Glutamatergic neuron (in vitro differentiated cells): ENCODE measurements around the gene OR6B3. TPM values are rescaled to one million over a fixed set of nuclear protein-coding genes. Genes with fewer than 3 reads are reported as not detected.

Source experiments
- DNase-seq: peaks from one replicate; pipeline ENCODE4 v3.0.0; 2022
- H3K27ac Mint-ChIP-seq: one replicate; pipeline ENCODE4 v1.8.0; 2020; ENCODE audit warnings: mild to moderate bottlenecking, mixed read lengths, inconsistent platforms; ENCODE audit not compliant: unreplicated experiment
- H3K27me3 Mint-ChIP-seq: one replicate; pipeline ENCODE4 v1.8.0; 2020; ENCODE audit warnings: mild to moderate bottlenecking, moderate library complexity, mixed read lengths, inconsistent platforms; ENCODE audit not compliant: unreplicated experiment
- H3K36me3 Mint-ChIP-seq: one replicate; pipeline ENCODE4 v1.8.0; 2020; ENCODE audit warnings: mild to moderate bottlenecking, mixed read lengths, inconsistent platforms; ENCODE audit not compliant: unreplicated experiment
- H3K4me1 Mint-ChIP-seq: one replicate; pipeline ENCODE4 v1.8.0; 2020; ENCODE audit warnings: mild to moderate bottlenecking, low read depth, mixed read lengths, inconsistent platforms; ENCODE audit not compliant: unreplicated experiment
- H3K4me3 Mint-ChIP-seq: one replicate; pipeline ENCODE4 v1.8.0; 2020; ENCODE audit warnings: mild to moderate bottlenecking, mixed read lengths, inconsistent platforms; ENCODE audit not compliant: unreplicated experiment
- H3K9me3 Mint-ChIP-seq: one replicate; pipeline ENCODE4 v1.8.0; 2020; ENCODE audit warnings: mild to moderate bottlenecking, moderate library complexity, mixed read lengths, inconsistent platforms; ENCODE audit not compliant: unreplicated experiment
- total RNA-seq: library from RNA; stranded (reverse); fragmentation: NEBNext Ultra II Directional; extraction: Animal tissue kit (Norgen Biotek cat#: 25700); gene quantifications from one replicate; pipeline ENCODE4 v1.2.1, GENCODE V29; 2021; ENCODE audit not compliant: unreplicated experiment
- TF ChIP-seq, protein P1 (sequence below): fragments of 200-600 bp; sonication (generic); IDR thresholded peaks from one replicate; pipeline ENCODE4 v1.5.0; 2021; ENCODE audit not compliant: partially characterized antibody, unreplicated experiment

Gene OR6B3
- total RNA-seq, 1 donor from 2014 or later: not detected

- Mint-ChIP-seq H3K9me3 (peaks cover 2% of the 10 kb centered on the region), H3K4me1 (peaks cover under 1% of the 10 kb centered on the region), H3K27ac (no peak overlapping the region), H3K4me3 (no peak overlapping the region), H3K36me3 (no peaks in the 10 kb centered on the region), H3K27me3 (peaks cover 6% of the 10 kb centered on the region)
- DNase-seq: no peak
- TF ChIP-seq, protein P1, sequence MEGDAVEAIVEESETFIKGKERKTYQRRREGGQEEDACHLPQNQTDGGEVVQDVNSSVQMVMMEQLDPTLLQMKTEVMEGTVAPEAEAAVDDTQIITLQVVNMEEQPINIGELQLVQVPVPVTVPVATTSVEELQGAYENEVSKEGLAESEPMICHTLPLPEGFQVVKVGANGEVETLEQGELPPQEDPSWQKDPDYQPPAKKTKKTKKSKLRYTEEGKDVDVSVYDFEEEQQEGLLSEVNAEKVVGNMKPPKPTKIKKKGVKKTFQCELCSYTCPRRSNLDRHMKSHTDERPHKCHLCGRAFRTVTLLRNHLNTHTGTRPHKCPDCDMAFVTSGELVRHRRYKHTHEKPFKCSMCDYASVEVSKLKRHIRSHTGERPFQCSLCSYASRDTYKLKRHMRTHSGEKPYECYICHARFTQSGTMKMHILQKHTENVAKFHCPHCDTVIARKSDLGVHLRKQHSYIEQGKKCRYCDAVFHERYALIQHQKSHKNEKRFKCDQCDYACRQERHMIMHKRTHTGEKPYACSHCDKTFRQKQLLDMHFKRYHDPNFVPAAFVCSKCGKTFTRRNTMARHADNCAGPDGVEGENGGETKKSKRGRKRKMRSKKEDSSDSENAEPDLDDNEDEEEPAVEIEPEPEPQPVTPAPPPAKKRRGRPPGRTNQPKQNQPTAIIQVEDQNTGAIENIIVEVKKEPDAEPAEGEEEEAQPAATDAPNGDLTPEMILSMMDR: no peak
These were observed 12.0 kb downstream of the OR6B3 start for GRCh38 chr2:240041363-240041762.

GRCh38 chr2:240037358-240037757 lies 16.0 kb downstream of the OR6B3 start:
- no peak for DNase-seq
- TF ChIP-seq, protein P1: no peak

GRCh38 chr2:240033330-240033678 lies 20.0 kb downstream of the OR6B3 start:
- H3K9me3 Mint-ChIP-seq: peaks cover 3% of the 10 kb centered on the region
- H3K27me3 Mint-ChIP-seq: peaks cover 9% of the 10 kb centered on the region
- TF ChIP-seq, protein P1: no peak
- DNase-seq: no peak
- peaks cover 4% of the 10 kb centered on the region for H3K36me3 Mint-ChIP-seq
- no peak overlapping the region for H3K4me3 Mint-ChIP-seq
- H3K4me1 Mint-ChIP-seq: no peaks in the 10 kb centered on the region
- no peak overlapping the region for H3K27ac Mint-ChIP-seq

More at GRCh38 chr2:240037358-240037757, 16.0 kb downstream of the OR6B3 start:
- Mint-ChIP-seq H3K36me3 (no peaks in the 10 kb centered on the region), H3K27me3 (peaks cover 7% of the 10 kb centered on the region), H3K27ac (no peak overlapping the region), H3K9me3 (no peaks in the 10 kb centered on the region), H3K4me1 (no peaks in the 10 kb centered on the region), H3K4me3 (no peak overlapping the region)

- H3K9me3 Mint-ChIP-seq: peaks cover 3% of the 10 kb centered on the region
- DNase-seq: no peak
- peaks cover 4% of the 10 kb centered on the region for H3K36me3 Mint-ChIP-seq
- no peak overlapping the region for H3K27ac Mint-ChIP-seq
- H3K4me3 Mint-ChIP-seq: no peak overlapping the region
- H3K4me1 Mint-ChIP-seq: no peaks in the 10 kb centered on the region
- H3K27me3 Mint-ChIP-seq: peaks cover 9% of the 10 kb centered on the region
- TF ChIP-seq, protein P1: no peak
These were observed 20.7 kb downstream of the OR6B3 start for GRCh38 chr2:240032406-240033329.
